HUES64 (cell line): Measurements from ENCODE around the gene GNAT1.
A peak's percentile ranks its signal among the peaks of the same experiment; 100 is the strongest.

Experiments
- H3K27ac ChIP-seq: 2 replicates; pipeline ENCODE4 v1.7.0; 2013; ENCODE audit warnings: low read depth, low read length, inconsistent platforms
- H3K27me3 ChIP-seq: 2 replicates; pipeline ENCODE4 v1.6.1; 2013; ENCODE audit warnings: mild to moderate bottlenecking, low read length; ENCODE audit not compliant: insufficient read depth
- H3K36me3 ChIP-seq: 2 replicates; pipeline ENCODE4 v1.6.1; 2013; ENCODE audit warnings: mild to moderate bottlenecking, low read length; ENCODE audit not compliant: insufficient read depth
- H3K4me1 ChIP-seq: 2 replicates; pipeline ENCODE4 v1.6.1; 2013; ENCODE audit warnings: mild to moderate bottlenecking, low read length, moderate library complexity; ENCODE audit not compliant: insufficient read depth
- H3K4me3 ChIP-seq: 2 replicates; pipeline ENCODE4 v1.5.1; 2013; ENCODE audit warnings: mild to moderate bottlenecking, low read length, moderate library complexity
- H3K9ac ChIP-seq: 2 replicates; pipeline ENCODE4 v1.6.1; 2013; ENCODE audit warnings: mild to moderate bottlenecking, low read depth, low read length
- H3K9me3 ChIP-seq: 2 replicates; pipeline ENCODE4 v1.6.1; 2013; ENCODE audit warnings: low read depth, low read length; ENCODE audit not compliant: insufficient read depth
- WGBS: fragments of 150-250, 120-280 bp; methylation state at CpG from one replicate; pipeline ENCODE4 v1.1.7; 2013; ENCODE audit warnings: missing lambda C conversion rate; 5-methylcytosine and 5-hydroxymethylcytosine counted together

The GNAT1 gene

GRCh38 chr3:50236484-50237132 lies 45.2 kb downstream of the GNAT1 start:
- Histone ChIP-seq H3K27ac (peak overlapping the region; percentile 46), H3K36me3 (no peaks in the 10 kb centered on the region), H3K27me3 (no peaks in the 10 kb centered on the region), H3K9me3 (no peaks in the 10 kb centered on the region), H3K9ac (peak overlapping the region; percentile 83), H3K4me1 (peaks cover 26% of the 10 kb centered on the region), H3K4me3 (peak overlapping the region; percentile 86)
- WGBS, result 2% methylated on average over 13 of the region's 13 CpGs

DNA sequence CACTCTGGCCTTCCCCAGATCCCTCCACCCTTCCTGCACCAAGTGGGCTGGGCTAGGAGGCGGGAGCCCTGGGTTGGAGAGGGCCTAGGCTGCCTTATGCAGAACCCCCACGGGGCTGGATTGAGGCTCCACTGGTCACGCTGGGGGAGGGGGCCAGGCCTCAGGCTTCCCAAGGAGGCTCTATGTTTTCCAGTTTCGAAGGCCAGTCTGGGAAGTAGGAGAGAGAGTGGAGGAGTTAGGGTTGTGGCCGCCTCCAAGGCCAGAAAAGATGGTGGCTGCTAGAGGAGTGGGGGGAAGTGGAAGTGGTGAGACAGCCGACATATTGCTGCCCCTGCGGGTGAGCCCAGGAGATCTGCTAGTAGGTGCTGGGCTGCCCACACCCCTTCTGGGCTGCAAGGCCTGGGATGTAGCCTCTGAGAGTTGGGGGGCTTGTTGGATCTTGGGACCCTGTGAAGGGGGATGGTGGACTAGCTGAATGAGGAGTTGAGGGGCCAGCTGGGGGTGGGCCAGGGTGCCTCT lies 45.8 kb downstream of the GNAT1 start:
- Histone ChIP-seq H3K9me3 (no peaks in the 10 kb centered on the region), H3K27ac (peak overlapping the region; percentile 46), H3K4me3 (peak overlapping the region; percentile 86), H3K36me3 (no peaks in the 10 kb centered on the region), H3K4me1 (peaks cover 31% of the 10 kb centered on the region), H3K27me3 (no peaks in the 10 kb centered on the region), H3K9ac (peak overlapping the region; percentile 83)
- WGBS, result 7% methylated on average over 7 of the region's 7 CpGs

DNA sequence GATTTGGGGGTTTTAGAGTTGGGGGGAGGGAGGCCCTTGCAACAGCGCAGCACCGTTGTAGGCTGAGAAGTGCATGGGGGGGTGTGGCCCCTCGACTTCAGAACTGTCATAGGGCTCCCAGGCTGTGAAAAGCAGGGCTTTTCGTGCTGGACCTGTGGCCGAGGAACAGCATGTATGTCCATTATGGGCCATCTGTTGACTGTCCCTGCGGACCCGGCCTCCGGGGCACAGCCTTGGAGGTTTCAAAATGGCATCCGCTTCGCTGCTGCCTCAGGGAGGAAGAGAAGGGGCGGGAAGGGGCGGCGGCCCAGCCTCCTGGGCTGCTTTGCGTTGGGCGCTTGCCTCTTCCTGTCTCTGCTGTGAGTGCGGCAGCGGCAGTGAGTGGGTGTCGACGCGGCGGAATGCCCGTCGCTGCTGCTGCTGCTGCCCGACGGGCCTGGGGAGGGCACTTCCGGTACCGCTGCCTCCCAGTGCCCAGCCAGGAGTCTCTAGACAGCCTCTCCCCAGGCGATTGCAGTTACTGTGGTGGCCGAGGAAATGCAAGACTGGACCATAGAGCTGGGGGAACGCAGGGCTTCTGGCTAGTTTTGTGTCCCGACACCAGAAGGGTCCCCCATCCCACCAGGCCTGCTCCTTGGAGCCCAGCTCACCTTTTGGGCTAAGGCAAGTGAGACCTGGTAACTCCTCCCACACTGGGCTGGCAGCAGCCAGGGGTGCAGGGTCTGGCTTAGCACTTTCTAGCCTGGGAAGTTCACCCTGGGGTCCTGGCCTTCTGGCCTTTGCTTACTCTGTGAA lies 46.5 kb downstream of the GNAT1 start:
- Histone ChIP-seq H3K36me3 (no peaks in the 10 kb centered on the region), H3K4me3 (peak overlapping the region; percentile 86), H3K27ac (peak overlapping the region; percentile 46), H3K27me3 (no peaks in the 10 kb centered on the region), H3K9me3 (no peaks in the 10 kb centered on the region), H3K9ac (peak overlapping the region; percentile 83), H3K4me1 (peaks cover 39% of the 10 kb centered on the region)
- WGBS, result 6% methylated on average over 31 of the region's 31 CpGs

DNA sequence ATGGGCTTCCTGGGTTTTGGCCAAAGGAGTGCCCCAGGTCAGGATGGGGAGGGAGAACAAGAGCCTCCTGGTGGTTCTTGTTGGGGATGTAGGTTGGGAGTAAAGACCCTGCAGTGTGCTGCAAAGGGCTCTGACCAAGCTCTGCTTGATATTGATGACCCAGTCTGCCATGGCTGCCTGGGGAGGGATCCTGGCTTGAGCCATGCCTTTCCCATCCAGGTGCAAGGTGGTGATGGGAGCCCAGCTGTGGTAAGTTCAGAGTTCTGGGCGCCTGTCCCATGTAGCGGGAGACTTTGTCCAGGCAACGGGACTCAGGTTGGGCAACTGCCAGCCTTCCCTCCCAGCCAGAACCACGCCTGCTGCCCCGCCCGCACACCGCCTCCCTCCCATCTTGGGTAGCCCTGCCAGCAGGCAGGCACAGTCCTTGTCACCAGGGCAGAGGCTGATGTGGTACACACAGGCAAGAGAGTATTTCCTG lies 47.2 kb downstream of the GNAT1 start:
- Histone ChIP-seq H3K27ac (peak overlapping the region; percentile 46; the same call in 1 of the 2 replicates), H3K9me3 (no peaks in the 10 kb centered on the region), H3K36me3 (no peaks in the 10 kb centered on the region), H3K27me3 (no peaks in the 10 kb centered on the region), H3K9ac (no peak overlapping the region), H3K4me3 (peak overlapping the region; percentile 86), H3K4me1 (peaks cover 41% of the 10 kb centered on the region)
- WGBS, result 94% methylated on average over 7 of the region's 7 CpGs

GRCh38 chr3:50239649-50240048 lies 48.2 kb downstream of the GNAT1 start:
- no peak overlapping the region for H3K4me3 ChIP-seq
- H3K9ac ChIP-seq, result no peak overlapping the region
- H3K4me1 ChIP-seq, result peaks cover 41% of the 10 kb centered on the region
- H3K9me3 ChIP-seq, result no peaks in the 10 kb centered on the region
- H3K27ac ChIP-seq, result peak overlapping the region; percentile 39; the same call in 1 of the 2 replicates
- no peaks in the 10 kb centered on the region for H3K36me3 ChIP-seq
- no peaks in the 10 kb centered on the region for H3K27me3 ChIP-seq
- WGBS, result 61% methylated on average over 4 of the region's 4 CpGs

- H3K4me3 ChIP-seq, result peak overlapping the region; percentile 37
- whole genome bisulfite sequencing, result 1% methylated on average over 4 of the region's 4 CpGs
- peak overlapping the region; percentile 53 for H3K9ac ChIP-seq
- H3K4me1 ChIP-seq, result peaks cover 47% of the 10 kb centered on the region
- H3K36me3 ChIP-seq, result no peaks in the 10 kb centered on the region
- H3K27me3 ChIP-seq, result no peaks in the 10 kb centered on the region
- H3K27ac ChIP-seq, result peak overlapping the region; percentile 78
- no peaks in the 10 kb centered on the region for H3K9me3 ChIP-seq
These were observed 49.8 kb downstream of the GNAT1 start for GRCh38 chr3:50241163-50241562.

DNA sequence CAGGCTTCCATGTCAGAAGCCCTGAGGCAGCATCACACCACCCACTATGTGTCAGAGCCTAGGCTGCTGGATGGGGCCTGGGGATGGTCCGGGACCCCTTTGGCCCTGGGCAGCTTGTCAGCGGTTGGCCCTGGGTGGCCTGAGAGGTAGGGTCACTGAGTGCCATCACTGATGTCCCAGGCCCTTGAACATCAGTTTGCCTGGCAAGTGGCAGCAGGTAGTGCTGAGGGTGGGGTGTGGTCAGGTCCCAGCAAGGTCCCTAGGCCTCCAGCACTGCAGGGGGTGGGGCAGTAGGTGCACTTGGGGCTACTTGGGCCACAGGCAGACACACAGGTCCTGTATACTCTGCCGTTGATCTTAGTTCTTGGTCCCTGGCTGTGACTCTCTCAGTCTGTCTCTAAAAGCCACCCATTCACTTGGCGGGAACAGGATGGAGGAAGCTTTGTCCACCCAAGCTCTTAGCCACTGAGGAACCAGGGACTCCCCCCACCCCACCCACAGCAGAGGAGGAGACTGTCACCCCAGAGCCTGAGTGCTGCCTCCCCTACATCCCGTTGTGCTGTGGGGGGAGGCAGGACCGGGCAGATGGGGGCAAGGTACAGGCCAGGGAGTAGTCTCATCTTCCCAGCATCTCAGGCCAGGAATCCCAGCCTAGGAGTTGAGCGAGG lies 50.4 kb downstream of the GNAT1 start:
- peak overlapping the region; percentile 37 for H3K4me3 ChIP-seq
- peak overlapping the region; percentile 78 for H3K27ac ChIP-seq
- WGBS, result 74% methylated on average over 7 of the region's 7 CpGs
- 0 out of 2 replicates have a peak, but pooled peaks cover 1% of the 10 kb centered on the region for H3K36me3 ChIP-seq
- H3K9ac ChIP-seq, result peak overlapping the region; percentile 53
- H3K9me3 ChIP-seq, result no peaks in the 10 kb centered on the region
- H3K4me1 ChIP-seq, result peaks cover 54% of the 10 kb centered on the region
- H3K27me3 ChIP-seq, result no peaks in the 10 kb centered on the region

GRCh38 chr3:50242381-50242770 lies 51.0 kb downstream of the GNAT1 start:
- H3K4me1 ChIP-seq, result peaks cover 57% of the 10 kb centered on the region
- 93% methylated on average over 3 of the region's 3 CpGs for WGBS
- H3K27ac ChIP-seq, result peak overlapping the region; percentile 8
- peaks cover 7% of the 10 kb centered on the region for H3K36me3 ChIP-seq
- H3K27me3 ChIP-seq, result no peaks in the 10 kb centered on the region
- no peak overlapping the region for H3K4me3 ChIP-seq
- H3K9ac ChIP-seq, result no peak overlapping the region
- H3K9me3 ChIP-seq, result no peaks in the 10 kb centered on the region

GRCh38 chr3:50242851-50243542 lies 51.6 kb downstream of the GNAT1 start:
- Histone ChIP-seq H3K27me3 (no peaks in the 10 kb centered on the region), H3K27ac (peak overlapping the region; percentile 4), H3K4me3 (no peak overlapping the region), H3K36me3 (peaks cover 10% of the 10 kb centered on the region), H3K9ac (no peak overlapping the region), H3K4me1 (peaks cover 57% of the 10 kb centered on the region), H3K9me3 (no peaks in the 10 kb centered on the region)
- 74% methylated on average over 14 of the region's 14 CpGs for WGBS

DNA sequence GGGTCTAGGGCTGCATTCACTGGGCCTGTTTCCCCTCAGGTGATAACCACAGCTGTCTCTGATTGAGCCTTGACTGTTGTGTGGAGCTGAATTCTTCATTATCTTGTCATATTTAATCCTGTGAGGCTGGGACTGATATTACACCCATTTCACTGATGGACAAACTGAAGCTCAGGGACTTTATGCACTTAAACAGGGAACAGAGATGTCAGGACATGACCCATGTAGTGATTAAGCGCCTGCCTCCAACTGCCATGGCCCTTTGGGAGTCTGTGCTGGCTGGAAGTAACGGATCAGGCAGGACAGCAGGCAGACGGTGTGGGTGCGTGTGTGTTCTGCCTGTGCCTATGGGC lies 52.1 kb downstream of the GNAT1 start:
- Histone ChIP-seq H3K9me3 (no peaks in the 10 kb centered on the region), H3K4me3 (no peak overlapping the region), H3K27me3 (no peaks in the 10 kb centered on the region), H3K27ac (no peak overlapping the region), H3K4me1 (peaks cover 54% of the 10 kb centered on the region), H3K36me3 (peaks cover 10% of the 10 kb centered on the region), H3K9ac (no peak overlapping the region)
- 97% methylated on average over 4 of the region's 4 CpGs for WGBS
